Spleen (tissue), 7 donors: ENCODE results near the gene HOXA5.

Experiments
- POLR2AphosphoS5 ChIP-seq, 3 donors: sonication (generic); formaldehyde crosslinking; IDR thresholded peaks; one replicate each; pipeline ENCODE4 v1.5.1; 2017; ENCODE audit warnings: antibody characterized with exemption in 3 of 3
- TF ChIP-seq, protein P1 (sequence below), 11 experiments: fragments of 200-600 bp in 7 of 11; fragments of 450-650 bp in 4 of 11; sonication (generic) in 4 of 11; IDR thresholded peaks in 8 of 11; conservative IDR thresholded peaks in 3 of 11; 1 replicate in 7 of 11; 2 replicates in 4 of 11; pipeline versions ENCODE4 v1.4.0 to v1.8.0; 2016 to 2021; ENCODE audit warnings: antibody characterized with exemption in 11 of 11, inconsistent platforms in 4 of 11, mild to moderate bottlenecking in 1 of 11
- donor health status: DM: no; HTN: no; CAD: no; lungs with moderate emphysema.
- donor health status: DM: no; HTN: no; CAD: no.
- donor health status: DM: no; HTN: no; CAD: no.

GRCh38 chr7:27143950-27144780, 684 bp upstream of the HOXA5 start:
- TF ChIP-seq, protein P1, sequence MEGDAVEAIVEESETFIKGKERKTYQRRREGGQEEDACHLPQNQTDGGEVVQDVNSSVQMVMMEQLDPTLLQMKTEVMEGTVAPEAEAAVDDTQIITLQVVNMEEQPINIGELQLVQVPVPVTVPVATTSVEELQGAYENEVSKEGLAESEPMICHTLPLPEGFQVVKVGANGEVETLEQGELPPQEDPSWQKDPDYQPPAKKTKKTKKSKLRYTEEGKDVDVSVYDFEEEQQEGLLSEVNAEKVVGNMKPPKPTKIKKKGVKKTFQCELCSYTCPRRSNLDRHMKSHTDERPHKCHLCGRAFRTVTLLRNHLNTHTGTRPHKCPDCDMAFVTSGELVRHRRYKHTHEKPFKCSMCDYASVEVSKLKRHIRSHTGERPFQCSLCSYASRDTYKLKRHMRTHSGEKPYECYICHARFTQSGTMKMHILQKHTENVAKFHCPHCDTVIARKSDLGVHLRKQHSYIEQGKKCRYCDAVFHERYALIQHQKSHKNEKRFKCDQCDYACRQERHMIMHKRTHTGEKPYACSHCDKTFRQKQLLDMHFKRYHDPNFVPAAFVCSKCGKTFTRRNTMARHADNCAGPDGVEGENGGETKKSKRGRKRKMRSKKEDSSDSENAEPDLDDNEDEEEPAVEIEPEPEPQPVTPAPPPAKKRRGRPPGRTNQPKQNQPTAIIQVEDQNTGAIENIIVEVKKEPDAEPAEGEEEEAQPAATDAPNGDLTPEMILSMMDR (IDR thresholded peaks at IDR 0.05 in 8 of 11, conservative IDR thresholded peaks at IDR 0.05 in 3 of 11) = peak in 5 of 11 experiments; percentile 5 to 61 (median 30)
- no peak for TF ChIP-seq POLR2AphosphoS5 (IDR thresholded peaks at IDR 0.05)
